ENCODE data around the gene NEDD4L.
"Not testable (repeated sequence)": the region's sequence is repeated elsewhere in the genome, so short reads cannot be mapped to it uniquely, and the experiment has no call there.

NEDD4L gene

GRCh38 chr18:58241026-58241679, 197.1 kb downstream of the NEDD4L start:
- no peak for DNase-seq (ENCODE audit: low read depth)

GRCh38 chr18:58241877-58242276, 197.9 kb downstream of the NEDD4L start:
- no peak for DNase-seq (ENCODE audit: low read depth)

GRCh38 chr18:58242435-58242834, 198.4 kb downstream of the NEDD4L start:
- no peak for DNase-seq (ENCODE audit: low read depth)

DNA sequence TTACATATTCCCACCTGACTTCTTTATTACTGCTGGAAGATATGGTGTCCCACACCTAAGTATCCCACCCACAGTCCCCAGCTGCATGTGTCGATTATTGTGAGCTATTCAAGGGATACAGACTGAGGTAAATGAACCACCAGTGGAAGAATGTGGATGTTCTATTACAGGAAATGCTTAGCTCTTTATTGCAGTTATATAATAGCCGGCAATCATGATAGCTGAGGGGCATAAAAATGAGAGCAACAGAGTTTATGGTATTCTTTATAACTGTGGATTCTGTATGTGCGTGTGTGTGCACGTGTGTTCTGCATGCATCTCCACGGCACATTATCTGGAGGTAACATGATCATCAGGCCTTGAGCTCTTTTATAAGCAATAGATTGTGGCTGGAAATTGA, 198.9 kb downstream of the NEDD4L start:
- no peak for DNase-seq (ENCODE audit: low read depth)

DNA sequence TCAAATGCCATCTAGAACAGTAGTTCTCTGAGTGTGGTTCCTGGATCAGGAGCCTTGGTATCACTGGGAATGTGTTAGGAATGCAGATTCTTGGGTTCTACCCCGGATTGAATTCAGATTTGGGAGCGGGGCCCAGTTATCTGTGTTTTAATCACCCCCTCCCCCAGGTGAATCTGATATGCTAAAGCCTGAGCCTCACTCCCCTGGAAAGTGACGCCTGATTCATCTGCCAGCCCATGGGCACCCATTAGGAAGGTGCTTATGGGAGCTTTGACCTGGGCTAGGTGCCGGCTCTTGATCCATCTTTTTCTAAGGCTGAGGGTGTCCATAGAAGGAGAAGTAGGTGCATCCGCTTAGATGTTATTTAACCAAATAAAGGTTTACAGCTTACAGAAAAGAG, 199.4 kb downstream of the NEDD4L start:
- DNase-seq (ENCODE audit: low read depth), result no peak

GRCh38 chr18:58247363-58247834, 203.4 kb downstream of the NEDD4L start:
- no peak for DNase-seq (ENCODE audit: low read depth)

DNA sequence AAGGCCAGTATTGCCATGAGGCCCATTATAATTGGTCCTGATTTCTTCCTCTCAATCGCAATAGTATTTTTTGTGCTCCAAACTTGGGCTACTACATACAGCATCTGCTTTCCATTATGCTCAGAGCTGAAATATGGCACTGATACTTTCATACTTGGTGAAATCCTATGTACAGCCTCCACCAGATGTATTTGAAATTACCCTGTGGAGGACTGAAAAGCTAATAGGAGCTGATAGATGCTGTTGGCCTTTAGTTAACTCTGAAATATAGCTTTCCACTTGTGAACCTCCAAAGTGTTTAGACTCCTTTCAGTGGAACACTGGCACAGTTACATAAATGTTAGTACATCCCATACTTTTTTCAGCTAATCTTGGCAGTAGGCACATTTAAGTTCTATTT, 205.7 kb downstream of the NEDD4L start:
- no peak for DNase-seq (ENCODE audit: low read depth)

- DNase-seq (ENCODE audit: low read depth), result no peak
Measured at GRCh38 chr18:58251416-58251815, 207.4 kb downstream of the NEDD4L start.

GRCh38 chr18:58252166-58252565, 208.1 kb downstream of the NEDD4L start:
- no peak for DNase-seq (ENCODE audit: low read depth)

DNA sequence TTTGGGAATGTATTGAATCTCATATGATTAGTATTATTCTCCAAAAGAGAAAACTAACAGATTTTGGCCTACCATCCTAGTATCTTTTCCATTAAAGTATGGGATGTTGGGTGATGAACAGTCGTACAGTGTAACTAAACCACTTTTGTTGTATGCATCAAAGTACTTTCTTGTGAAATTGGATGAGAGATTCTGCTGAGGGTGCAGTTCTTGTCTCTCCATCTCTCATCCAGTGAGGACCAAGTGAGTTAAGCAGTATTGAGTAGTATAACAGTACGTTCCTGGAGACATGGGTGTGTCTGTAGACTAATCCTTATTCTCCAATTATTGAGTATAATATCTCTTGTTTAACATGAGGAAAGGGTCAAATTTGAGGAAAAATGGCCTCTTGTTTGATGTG, 209.3 kb downstream of the NEDD4L start:
- no peak for DNase-seq (ENCODE audit: low read depth)

DNA sequence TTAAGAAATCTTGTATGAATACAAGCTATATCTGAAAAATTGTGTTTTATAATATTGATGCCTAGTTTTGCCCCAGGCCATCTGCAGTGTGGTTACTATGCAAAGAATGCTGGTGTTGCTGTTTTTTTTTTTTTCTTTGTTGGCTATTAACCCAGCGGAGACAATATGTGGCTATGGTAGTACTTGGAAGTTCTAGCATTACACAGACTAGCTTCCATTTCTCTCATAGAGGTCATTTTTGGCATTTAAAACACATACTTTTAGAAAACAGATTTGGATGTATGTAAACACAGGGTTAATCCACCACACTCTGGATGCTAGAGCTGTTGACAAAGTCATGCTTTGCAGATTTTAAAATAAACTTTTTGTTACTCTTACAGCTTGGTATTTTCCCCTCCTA, 209.8 kb downstream of the NEDD4L start:
- no peak for DNase-seq (ENCODE audit: low read depth)

DNA sequence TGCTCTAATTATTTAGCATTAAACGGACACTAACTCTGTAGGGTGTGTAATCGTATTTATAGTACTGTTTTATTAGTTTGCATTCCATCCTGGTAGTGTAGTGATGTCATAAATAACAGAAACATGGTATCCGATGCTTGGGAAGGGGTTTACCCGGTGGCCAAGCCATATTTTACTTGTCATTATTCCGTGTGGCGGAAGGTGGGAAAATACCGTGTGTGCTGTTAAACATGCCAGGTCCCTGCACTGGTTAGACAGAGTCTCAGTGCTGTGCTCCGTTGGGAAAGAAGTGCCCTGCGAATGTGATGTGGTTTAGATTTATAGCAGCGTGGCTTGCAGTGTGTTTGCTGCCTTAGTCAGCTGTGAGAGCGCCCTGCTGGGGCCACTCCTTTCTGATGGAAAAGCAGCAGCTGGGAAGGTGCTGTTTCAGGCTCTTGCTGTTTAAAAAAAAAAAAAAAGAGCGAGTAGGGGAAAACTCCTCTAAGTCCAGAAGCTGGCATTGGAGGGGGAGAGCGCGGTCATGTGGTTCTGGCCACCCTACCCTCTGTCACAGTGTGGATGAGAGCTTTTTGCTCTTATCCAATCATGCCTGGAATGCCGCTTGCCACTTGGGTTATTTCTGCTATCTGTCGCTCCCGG, 211.0 kb downstream of the NEDD4L start:
- DNase-seq (ENCODE audit: low read depth), result no peak

GRCh38 chr18:58255701-58256311, 211.8 kb downstream of the NEDD4L start:
- DNase-seq (ENCODE audit: low read depth), result no peak

DNA sequence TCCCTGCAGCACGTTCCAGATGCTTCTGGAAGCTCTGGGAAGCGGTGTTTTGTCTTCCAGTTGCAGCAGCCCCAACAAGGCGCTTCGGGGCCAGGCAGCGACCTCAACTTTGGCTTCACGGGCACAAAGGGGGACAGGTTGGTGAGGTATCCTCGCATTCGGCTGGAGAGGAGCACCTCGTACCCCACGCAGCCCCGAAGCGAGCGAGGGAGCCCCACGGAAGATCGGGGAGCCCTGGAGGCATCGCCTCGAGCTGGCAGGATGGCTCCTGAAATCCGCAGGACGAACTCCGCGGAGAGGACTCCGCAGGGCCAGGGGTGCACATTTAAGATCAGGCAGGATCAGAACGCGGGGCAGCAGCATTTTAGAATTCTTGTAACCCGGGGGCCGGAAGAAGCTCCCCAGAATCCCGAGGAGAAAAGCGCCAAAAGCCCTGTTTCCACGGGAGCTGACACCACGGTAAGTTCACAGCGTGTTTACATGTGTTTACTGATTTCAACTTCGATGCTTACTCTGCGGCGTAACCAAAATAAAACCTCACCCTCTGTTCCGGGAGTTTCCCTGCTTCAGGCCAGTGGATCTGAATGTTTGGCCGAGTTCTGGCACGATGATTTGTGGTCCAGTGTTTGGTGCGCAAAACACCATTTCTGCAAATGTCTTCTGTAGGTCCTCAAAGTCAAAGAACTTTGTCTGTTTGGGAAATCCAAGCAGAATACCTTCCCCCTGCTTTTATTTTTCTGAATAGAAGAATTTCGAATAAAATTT, 212.5 kb downstream of the NEDD4L start:
- no peak for DNase-seq (ENCODE audit: low read depth)

DNA sequence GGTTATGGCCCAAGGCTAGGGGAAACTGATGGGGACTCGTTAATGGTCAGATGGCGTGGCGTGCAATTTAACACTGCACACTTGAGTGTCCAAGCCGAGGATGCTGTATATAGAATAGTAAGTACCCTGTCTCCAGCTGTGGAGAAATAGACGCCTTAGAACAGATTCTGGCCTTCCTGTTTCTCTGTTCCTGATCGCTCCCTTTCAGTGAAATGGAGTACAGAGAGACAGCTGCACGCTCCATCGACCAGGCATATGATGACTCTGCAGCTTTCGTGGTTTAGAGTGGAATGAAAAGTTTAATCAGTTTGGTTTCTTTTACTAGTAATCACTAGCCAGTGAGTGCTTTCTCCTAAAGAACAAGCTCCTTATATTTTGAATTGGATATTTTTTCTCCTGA, 213.4 kb downstream of the NEDD4L start:
- no peak for DNase-seq (ENCODE audit: low read depth)

DNA sequence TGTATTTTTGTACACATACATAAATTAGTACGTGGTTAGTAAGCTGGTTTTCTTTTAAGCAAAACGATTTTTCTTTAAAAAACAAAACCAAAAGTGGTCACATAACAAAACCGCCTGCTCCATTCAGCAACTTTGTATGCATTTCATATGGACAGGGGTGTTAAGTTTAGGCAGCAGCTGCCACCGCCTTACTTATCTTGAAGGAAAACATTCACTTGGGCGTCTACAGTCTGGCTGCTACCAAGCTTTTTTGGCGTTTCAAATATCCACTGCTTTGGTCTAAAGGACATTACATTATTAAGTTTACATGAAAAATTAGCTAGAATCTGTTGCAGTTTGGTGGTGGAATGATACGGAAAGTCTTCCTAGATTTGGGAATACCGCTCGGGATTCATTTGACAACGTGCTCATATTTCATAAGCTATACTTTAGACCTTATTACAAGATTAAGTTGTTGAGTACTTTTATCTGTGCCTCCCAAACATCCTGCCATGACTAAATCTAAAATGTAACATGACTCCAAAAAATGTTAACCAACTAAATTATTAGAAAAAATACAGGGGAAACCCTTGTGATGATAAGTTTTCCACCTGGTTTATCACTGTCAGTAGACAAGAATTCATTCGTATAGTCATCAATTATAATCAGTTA, 214.8 kb downstream of the NEDD4L start:
- DNase-seq (ENCODE audit: low read depth), result no peak

DNA sequence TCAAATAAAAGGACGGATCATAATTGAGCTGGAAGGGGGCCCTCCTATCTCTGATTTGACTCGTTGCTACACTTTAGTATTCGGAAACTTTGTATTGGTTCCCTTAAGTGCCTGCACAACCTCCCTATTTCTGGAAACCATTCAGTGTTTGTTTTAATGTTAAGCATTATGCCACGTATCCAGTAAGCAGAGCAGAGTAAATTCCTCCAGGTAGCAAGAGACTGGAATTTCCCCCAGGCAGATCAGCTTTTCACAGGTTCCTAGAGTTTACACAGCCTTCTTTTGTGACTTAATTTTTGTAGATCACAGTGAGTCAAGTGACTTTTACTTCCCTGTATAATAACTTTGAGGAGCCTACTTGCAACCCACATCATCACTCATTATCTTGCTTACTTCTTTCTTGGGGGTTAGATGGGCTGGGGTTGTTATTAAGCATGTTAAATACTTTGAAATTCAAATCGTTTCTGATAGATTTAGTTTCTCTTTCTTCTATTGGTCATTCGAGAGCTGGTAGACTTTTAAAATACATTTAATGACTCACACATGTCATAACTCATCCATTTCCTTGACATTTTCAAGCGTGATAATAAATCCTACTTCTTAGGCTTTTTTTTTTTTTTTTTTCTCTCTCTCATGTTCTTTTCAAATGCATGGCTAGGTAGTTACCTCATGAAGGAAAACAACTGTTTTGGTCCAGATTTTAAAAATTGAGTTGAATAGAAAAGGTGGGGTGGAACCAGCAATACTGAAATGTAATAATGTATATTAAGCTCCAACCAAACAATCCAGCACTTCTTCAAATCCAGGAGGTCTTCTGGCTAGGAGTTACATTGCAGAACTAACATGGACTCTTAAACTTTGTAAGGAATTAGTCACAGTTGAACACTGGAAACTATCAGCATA, 219.3 kb downstream of the NEDD4L start:
- DNase-seq (ENCODE audit: low read depth), result no peak

DNA sequence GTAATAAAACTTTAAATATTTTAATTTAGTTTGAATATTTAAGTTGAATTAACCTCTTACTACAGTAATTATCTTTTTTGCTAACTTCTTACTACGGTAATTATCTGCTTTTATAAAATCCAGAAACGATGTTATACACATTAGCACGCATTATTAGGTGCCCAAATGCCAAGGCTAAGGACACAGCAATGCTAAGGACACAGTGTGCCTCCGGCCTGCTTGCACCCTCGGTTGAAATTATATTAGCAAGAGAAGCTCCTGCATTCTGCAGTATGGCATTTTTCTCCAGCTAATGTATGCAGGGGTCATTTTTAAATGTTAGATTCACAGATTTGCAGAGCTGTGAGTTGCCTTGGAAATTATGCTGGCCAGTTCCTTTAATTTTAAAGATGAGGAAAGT, 220.0 kb downstream of the NEDD4L start:
- no peak for DNase-seq (ENCODE audit: low read depth)

- DNase-seq (ENCODE audit: low read depth), result no peak
Measured at GRCh38 chr18:58264840-58265239, 220.8 kb downstream of the NEDD4L start.

DNA sequence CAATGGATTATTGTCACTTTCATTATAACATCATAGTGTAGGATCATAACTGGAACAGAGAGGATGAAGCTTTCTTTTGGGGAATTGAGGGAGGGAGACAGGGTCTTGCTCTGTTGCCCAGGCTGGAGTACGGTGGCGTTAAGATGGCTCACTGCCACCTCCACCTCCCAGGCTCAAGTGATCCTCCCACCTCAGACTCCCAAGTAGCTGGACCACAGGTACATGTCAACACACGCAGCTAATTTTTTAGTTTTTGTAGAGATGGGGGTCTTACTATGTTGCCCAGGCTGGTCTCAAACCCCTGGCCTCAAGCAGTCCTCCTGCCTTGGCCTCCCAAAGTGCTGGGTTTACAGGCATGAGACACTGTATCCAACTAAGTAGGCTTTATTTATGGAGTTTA, 221.5 kb downstream of the NEDD4L start:
- DNase-seq (ENCODE audit: low read depth), result not testable (repeated sequence)

GRCh38 chr18:58266291-58266690, 222.3 kb downstream of the NEDD4L start:
- DNase-seq (ENCODE audit: low read depth), result no peak
